Skeletal muscle tissue (tissue), 4 donors: ENCODE data around the gene CLCN3. TPM values are rescaled to one million over a fixed set of nuclear protein-coding genes. Genes with fewer than 3 reads are reported as not detected.
A peak's percentile ranks its signal among the peaks of the same experiment; 100 is the strongest.
"Not testable (repeated sequence)": the region's sequence is repeated elsewhere in the genome, so short reads cannot be mapped to it uniquely, and the experiment has no call there.

ENCODE experiments used
- H3K27ac ChIP-seq: one replicate; pipeline ENCODE4 v1.7.0; 2013; ENCODE audit warnings: mild to moderate bottlenecking, low read depth, low read length, inconsistent platforms
- H3K27me3 ChIP-seq, 3 donors: one replicate each; pipeline ENCODE4 v1.7.0; 2013; ENCODE audit warnings: low read length in 3 of 3; ENCODE audit not compliant: control insufficient read depth in 3 of 3, insufficient read depth in 3 of 3
- H3K36me3 ChIP-seq, 3 donors: one replicate each; pipeline ENCODE4 v1.7.0; 2013; ENCODE audit warnings: low read length in 3 of 3; ENCODE audit not compliant: control insufficient read depth in 3 of 3, insufficient read depth in 3 of 3
- H3K4me1 ChIP-seq, 3 donors: one replicate each; pipeline ENCODE4 v1.7.0; 2013; ENCODE audit warnings: low read length in 3 of 3, mild to moderate bottlenecking in 3 of 3; ENCODE audit not compliant: control insufficient read depth in 3 of 3, insufficient read depth in 3 of 3
- H3K4me3 ChIP-seq, 3 donors: one replicate each; pipeline ENCODE4 v1.7.0; 2013; ENCODE audit warnings: low read length in 3 of 3
- H3K9ac ChIP-seq, 3 donors: one replicate each; pipeline ENCODE4 v1.7.0; 2013; ENCODE audit warnings: low read length in 3 of 3, mild to moderate bottlenecking in 3 of 3, moderate library complexity in 2 of 3, low read depth in 1 of 3
- H3K9me3 ChIP-seq, 3 donors: one replicate each; pipeline ENCODE4 v1.7.0; 2013; ENCODE audit warnings: low read length in 3 of 3; ENCODE audit not compliant: control insufficient read depth in 3 of 3
- total RNA-seq: library from RNA; depleted of rRNA; stranded (reverse); fragments of >200 nt; gene quantifications from one replicate; pipeline ENCODE4 v1.2.3, GENCODE V29; 2014
- donor health status: Osteomylitis.

Gene CLCN3
- total RNA-seq, 1 donor from 2014 or later, result 25.1 TPM

GRCh38 chr4:169678486-169678885, 58.1 kb downstream of the CLCN3 start:
- not testable (repeated sequence) for H3K36me3 ChIP-seq, H3K27ac ChIP-seq

GRCh38 chr4:169678951-169679591, 58.7 kb downstream of the CLCN3 start:
- H3K27ac ChIP-seq, result not testable (repeated sequence)

More at GRCh38 chr4:169678486-169678885, 58.1 kb downstream of the CLCN3 start:
- H3K9me3 ChIP-seq, H3K4me3 ChIP-seq, H3K9ac ChIP-seq, H3K4me1 ChIP-seq, H3K27me3 ChIP-seq: not testable (repeated sequence)

GRCh38 chr4:169682372-169683047, 62.1 kb downstream of the CLCN3 start:
- no peaks in the 10 kb centered on the region for H3K9me3 ChIP-seq
- peaks cover 0 to 8% (median 5%) of the 10 kb centered on the region in 3 donors for H3K36me3 ChIP-seq
- H3K27me3 ChIP-seq, result no peaks in the 10 kb centered on the region
- H3K4me1 ChIP-seq, result no peaks in the 10 kb centered on the region
- no peak overlapping the region for H3K9ac ChIP-seq
- H3K4me3 ChIP-seq, result no peak overlapping the region
- no peak overlapping the region for H3K27ac ChIP-seq

More at GRCh38 chr4:169678951-169679591, 58.7 kb downstream of the CLCN3 start:
- not testable (repeated sequence) for H3K4me3 ChIP-seq, H3K9me3 ChIP-seq, H3K27me3 ChIP-seq, H3K36me3 ChIP-seq, H3K4me1 ChIP-seq, H3K9ac ChIP-seq

- H3K27me3 ChIP-seq, result no peaks in the 10 kb centered on the region
- H3K4me3 ChIP-seq, result no peak overlapping the region
- no peaks in the 10 kb centered on the region for H3K9me3 ChIP-seq
- H3K27ac ChIP-seq, result no peak overlapping the region
- no peaks in the 10 kb centered on the region for H3K4me1 ChIP-seq
- H3K36me3 ChIP-seq, result peaks cover 3 to 15% (median 9%) of the 10 kb centered on the region in 3 donors
- no peak overlapping the region for H3K9ac ChIP-seq
Observed at GRCh38 chr4:169689681-169690080, 69.3 kb downstream of the CLCN3 start.

GRCh38 chr4:169690787-169691186, 70.4 kb downstream of the CLCN3 start:
- Histone ChIP-seq H3K36me3 (peaks cover 3 to 15% (median 9%) of the 10 kb centered on the region in 3 donors), H3K4me1 (no peaks in the 10 kb centered on the region), H3K9ac (no peak overlapping the region), H3K4me3 (no peak overlapping the region), H3K9me3 (no peaks in the 10 kb centered on the region), H3K27me3 (no peaks in the 10 kb centered on the region), H3K27ac (no peak overlapping the region)

GRCh38 chr4:169698331-169698730, 78.0 kb downstream of the CLCN3 start:
- H3K36me3 ChIP-seq, result peaks cover 11 to 30% (median 21%) of the 10 kb centered on the region in 3 donors
- no peaks in the 10 kb centered on the region for H3K27me3 ChIP-seq
- H3K4me3 ChIP-seq, result no peak overlapping the region
- no peak overlapping the region for H3K27ac ChIP-seq
- H3K9ac ChIP-seq, result no peak overlapping the region
- H3K4me1 ChIP-seq, result no peaks in the 10 kb centered on the region
- H3K9me3 ChIP-seq, result no peaks in the 10 kb centered on the region

- Histone ChIP-seq H3K4me3 (no peak overlapping the region), H3K4me1 (peaks cover 0 to 6% (median 0%) of the 10 kb centered on the region in 3 donors), H3K27ac (peak overlapping the region; percentile 11), H3K9ac (no peak overlapping the region), H3K9me3 (no peaks in the 10 kb centered on the region), H3K27me3 (no peaks in the 10 kb centered on the region), H3K36me3 (peaks cover 5 to 14% (median 6%) of the 10 kb centered on the region in 3 donors)
Observed at GRCh38 chr4:169707958-169708643, 87.7 kb downstream of the CLCN3 start.

GRCh38 chr4:169715826-169716225, 95.4 kb downstream of the CLCN3 start:
- H3K36me3 ChIP-seq, result peaks cover 6 to 21% (median 16%) of the 10 kb centered on the region in 3 donors
- no peak overlapping the region for H3K27ac ChIP-seq
- H3K4me1 ChIP-seq, result no peaks in the 10 kb centered on the region
- no peaks in the 10 kb centered on the region for H3K9me3 ChIP-seq
- no peak overlapping the region for H3K9ac ChIP-seq
- H3K27me3 ChIP-seq, result no peaks in the 10 kb centered on the region
- H3K4me3 ChIP-seq, result no peak overlapping the region

- no peak overlapping the region for H3K27ac ChIP-seq
- no peaks in the 10 kb centered on the region for H3K4me1 ChIP-seq
- H3K9me3 ChIP-seq, result no peaks in the 10 kb centered on the region
- H3K27me3 ChIP-seq, result no peaks in the 10 kb centered on the region
- no peak overlapping the region for H3K4me3 ChIP-seq
- no peak overlapping the region for H3K9ac ChIP-seq
- peaks cover 6 to 21% (median 16%) of the 10 kb centered on the region in 3 donors for H3K36me3 ChIP-seq
Observed at GRCh38 chr4:169716677-169717076, 96.3 kb downstream of the CLCN3 start.

GRCh38 chr4:169720529-169720928, 100.2 kb downstream of the CLCN3 start:
- no peaks in the 10 kb centered on the region for H3K27me3 ChIP-seq
- no peak overlapping the region for H3K9ac ChIP-seq
- H3K4me3 ChIP-seq, result no peak overlapping the region
- no peaks in the 10 kb centered on the region for H3K4me1 ChIP-seq
- H3K27ac ChIP-seq, result no peak overlapping the region
- peaks cover 6 to 11% (median 8%) of the 10 kb centered on the region in 3 donors for H3K36me3 ChIP-seq
- H3K9me3 ChIP-seq, result no peaks in the 10 kb centered on the region
